HFF-Myc (cell line): ENCODE measurements around the gene TTLL5.

ENCODE experiments used
- DNase-seq: peaks from one replicate; pipeline ENCODE4 v3.0.0-alpha.2; 2011; ENCODE audit warnings: low read depth; ENCODE audit errors: extremely low read depth
- H3K4me3 ChIP-seq: replicated peaks from 2 replicates; pipeline ENCODE4 v1.5.1; 2011; ENCODE audit warnings: low read depth, mild to moderate bottlenecking, control low read depth, low read length
- CTCF ChIP-seq: IDR thresholded peaks from 2 replicates; pipeline ENCODE4 v1.5.1; 2012; ENCODE audit warnings: mild to moderate bottlenecking, low read depth, low read length, control low read depth; ENCODE audit errors: missing control alignments

The TTLL5 gene

DNA sequence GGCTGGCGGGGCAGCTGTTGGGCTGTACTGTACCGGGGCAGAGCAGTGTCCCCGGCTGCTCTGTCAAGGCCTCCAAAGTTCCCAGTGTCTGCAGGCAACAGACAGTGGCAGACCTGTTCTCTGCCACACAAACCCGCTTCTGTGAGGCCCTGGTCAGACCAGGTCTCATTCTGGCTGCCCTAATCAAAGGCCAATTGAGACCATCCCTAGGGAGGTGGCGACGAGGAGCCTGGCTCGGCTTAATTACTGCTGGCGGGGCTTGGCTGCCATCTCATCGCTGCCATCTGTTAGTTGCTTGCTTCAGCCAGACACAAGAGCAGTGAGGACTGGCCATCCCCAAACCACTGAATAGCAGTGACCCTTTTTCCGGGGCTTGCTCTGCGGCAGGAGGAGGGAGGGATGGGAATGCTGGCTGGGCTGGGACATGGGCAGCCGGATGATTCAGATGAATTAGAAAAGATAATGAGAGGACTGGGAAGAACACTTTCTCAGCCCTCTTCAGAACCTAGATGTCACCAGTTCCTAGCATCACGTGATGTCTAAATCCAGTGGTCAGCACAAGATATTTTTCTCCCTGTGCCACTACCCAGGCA, 24.9 kb upstream of the TTLL5 start:
- no peak for TF ChIP-seq CTCF
- no peak overlapping the region for H3K4me3 ChIP-seq
- DNase-seq = no peak

GRCh38 chr14:75640876-75641275, 20.2 kb upstream of the TTLL5 start:
- no peak for DNase-seq
- no peak for TF ChIP-seq CTCF
- H3K4me3 ChIP-seq = no peak overlapping the region

DNA sequence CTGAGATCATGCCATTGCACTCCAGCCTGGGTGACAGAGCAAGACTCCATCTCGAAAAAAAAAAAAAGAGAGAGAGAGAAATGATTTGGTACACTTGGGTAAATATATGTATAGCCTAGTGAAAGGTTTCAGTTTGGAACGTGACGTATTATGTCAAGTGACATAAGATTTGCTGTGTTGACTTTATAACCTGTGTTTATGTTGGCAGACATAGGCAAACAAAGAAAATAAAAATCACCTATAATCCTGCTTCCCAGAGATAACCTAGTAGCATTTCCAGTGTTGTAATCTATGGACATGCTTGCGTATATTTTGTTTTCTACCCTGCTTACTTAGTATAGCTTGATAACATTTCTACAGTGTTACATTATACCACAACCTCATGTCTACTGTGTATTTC, 17.1 kb upstream of the TTLL5 start:
- TF ChIP-seq CTCF = no peak
- H3K4me3 ChIP-seq = no peak overlapping the region
- DNase-seq = no peak

DNA sequence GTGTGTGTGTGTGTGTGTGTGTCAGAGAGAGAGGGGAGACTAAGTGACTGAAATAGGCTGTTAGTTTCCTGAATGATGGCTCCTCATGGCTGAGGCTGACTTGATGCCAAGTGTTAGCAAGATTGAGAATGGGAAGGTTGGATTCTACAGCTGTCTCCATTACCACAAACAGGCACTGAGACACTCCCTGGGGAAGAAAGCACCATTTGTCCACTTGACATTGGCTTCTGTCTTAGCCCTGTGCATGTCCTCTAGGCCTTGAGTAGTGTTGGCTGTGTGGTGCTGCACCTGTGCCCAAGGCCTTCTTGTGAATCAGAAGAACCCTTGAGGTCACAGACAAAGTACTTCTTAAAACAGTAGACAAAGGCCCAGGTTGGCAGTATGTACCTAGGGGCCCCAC, 16.0 kb upstream of the TTLL5 start:
- no peak for TF ChIP-seq CTCF
- H3K4me3 ChIP-seq = no peak overlapping the region

GRCh38 chr14:75646762-75647161, 14.3 kb upstream of the TTLL5 start:
- DNase-seq = no peak
- TF ChIP-seq CTCF = no peak

More for the DNA sequence above, 16.0 kb upstream of the TTLL5 start:
- no peak for DNase-seq

DNA sequence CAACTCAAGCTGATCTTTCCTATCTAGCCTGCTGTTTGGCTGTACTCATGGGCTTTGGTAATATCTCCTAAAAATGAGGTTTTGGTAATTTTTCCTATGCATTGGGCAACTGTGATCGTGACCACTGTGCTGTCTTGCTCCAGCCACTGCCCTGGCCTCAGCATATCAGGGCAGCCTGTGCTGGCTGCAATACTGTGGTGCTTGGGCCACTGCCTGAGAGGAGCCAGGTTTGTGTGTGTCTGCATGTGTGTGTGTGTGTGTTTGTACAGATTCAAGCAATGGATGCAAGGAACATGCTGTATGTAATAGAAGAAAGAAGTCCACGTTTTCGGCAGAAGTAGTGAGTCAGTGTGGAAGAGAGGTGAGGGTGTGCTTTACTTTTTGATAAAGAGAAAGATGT, 13.4 kb upstream of the TTLL5 start:
- H3K4me3 ChIP-seq = no peak overlapping the region
- no peak for TF ChIP-seq CTCF
- no peak for DNase-seq

More at GRCh38 chr14:75646762-75647161, 14.3 kb upstream of the TTLL5 start:
- H3K4me3 ChIP-seq = no peak overlapping the region
